Activated gamma-delta T cell treated with anti-CD3 and anti-CD28 coated beads, Interleukin-2, amount 50 U/mL, for 16 hours (primary cell): Measurements from ENCODE around the gene FASTK.
"Not testable (repeated sequence)": the region's sequence is repeated elsewhere in the genome, so short reads cannot be mapped to it uniquely, and the experiment has no call there.

ENCODE experiments used
- DNase-seq: peaks from one replicate; pipeline ENCODE4 v3.0.0-alpha.2; 2020; ENCODE audit warnings: low read depth

The FASTK gene

DNA sequence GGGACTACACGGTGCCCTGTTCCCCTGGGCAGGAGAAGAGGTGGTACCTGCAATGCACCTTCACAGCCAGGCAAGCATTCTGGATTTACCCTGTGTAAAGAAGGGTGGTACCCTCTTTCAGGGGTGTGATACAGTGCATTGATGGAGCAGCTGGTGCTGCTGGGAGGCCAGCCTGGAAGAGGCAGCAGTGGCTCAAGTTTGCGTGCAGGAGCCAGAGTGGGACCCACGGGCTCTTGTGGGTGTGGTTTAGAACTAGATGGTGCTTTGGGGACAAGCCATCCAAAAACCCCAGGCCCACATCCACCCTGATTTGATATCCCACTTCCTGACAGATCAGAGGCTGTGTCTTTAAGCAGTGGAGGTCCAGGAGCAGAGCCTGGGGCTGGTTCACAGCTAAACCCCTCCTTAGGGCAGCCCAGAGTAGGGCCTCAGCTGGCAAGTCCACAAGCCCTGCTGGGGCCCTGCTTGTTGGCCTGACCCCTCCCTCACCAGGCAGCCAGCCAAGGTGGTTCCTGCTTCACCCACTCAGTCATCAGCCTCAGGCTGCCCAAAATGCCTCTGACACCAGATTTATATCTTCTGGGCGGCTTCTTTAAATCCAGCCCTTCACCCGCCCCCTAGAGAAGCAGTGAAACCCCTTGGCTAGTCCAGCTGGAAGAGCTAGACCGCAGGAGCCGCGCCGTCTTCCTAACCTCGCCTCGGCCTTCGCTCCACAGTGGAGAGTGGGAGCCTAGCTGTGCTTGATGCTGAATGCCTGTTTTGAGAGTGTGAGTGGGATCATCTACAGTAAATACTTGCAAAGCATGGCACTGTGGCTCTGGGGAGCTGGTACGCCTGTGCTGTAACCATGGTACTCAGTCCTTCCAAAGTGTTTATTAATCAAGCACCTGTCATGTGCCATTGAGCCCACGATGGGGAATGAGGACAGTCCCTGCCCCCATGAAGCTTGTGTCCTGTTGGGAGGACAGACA, 33.7 kb downstream of the FASTK start:
- no peak for DNase-seq

DNA sequence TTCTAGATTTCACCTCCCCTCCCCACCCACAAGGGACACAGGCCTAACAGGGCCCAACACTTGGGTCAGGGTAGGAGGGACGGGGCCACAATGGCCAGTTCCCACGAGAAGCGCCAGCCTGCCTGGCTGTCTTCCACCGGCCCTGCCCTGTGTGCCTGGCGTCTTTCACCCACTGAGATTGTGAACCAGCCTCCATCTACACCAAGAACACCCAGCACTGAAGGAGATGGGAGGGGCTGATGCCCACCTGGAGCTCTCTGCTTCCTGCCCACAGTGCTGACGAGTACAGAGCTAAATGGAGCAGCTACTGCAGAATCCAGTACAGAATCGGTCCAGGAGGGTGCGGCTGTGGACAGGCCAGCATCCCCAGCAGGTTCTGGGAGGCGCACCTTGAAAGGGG, 34.6 kb downstream of the FASTK start:
- no peak for DNase-seq

DNA sequence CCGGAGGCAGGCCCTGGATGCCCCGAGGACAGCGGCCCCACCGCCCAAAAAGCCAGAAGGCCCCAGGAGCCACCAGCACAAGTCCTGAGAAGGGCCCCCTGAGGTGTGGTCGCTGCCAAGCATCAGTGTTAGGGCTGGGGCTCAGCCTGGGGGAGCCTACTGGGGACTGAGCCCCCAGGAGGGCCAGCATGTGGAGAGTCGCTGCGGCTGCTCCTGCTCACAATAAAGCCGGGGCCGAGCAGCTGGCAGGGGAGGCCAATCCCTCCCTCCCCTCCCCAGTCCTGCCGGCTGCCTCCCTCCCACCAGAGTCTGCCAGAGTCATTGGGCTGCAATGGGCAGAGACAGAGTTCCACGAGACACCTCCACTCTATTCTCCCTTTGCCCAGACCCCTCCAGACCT, 35.3 kb downstream of the FASTK start:
- no peak for DNase-seq

DNA sequence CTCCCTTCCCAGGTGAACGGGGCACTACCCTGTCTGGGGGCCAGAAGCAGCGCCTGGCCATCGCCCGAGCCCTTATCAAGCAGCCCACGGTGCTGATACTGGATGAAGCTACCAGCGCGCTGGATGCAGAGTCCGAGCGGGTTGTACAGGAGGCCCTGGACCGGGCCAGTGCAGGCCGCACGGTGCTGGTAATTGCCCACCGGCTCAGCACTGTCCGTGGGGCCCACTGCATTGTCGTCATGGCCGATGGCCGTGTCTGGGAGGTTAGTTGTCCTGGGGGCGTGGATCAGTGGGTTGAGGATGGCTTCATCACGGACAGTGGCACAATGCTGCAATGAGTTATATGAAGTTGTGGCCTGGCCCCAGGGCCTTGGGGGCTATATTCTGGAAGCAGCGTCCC, 36.6 kb downstream of the FASTK start:
- DNase-seq = no peak

DNA sequence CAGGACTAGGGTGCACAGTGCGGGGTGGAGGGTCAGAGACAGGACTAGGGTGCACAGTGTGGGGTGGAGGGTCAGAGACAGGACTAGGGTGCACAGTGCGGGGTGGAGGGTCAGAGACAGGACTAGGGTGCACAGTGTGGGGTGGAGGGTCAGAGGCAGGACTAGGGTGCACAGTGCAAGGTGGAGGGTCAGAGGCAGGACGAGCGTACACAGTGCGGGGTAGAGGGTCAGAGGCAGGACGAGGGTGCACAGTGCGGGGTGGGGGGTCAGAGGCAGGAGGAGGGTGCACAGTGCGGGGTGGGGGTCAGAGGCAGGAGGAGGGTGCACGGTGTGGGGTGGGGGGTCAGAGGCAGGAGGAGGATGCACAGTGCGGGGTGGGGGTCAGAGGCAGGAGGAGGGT, 37.2 kb downstream of the FASTK start:
- DNase-seq = not testable (repeated sequence)

DNA sequence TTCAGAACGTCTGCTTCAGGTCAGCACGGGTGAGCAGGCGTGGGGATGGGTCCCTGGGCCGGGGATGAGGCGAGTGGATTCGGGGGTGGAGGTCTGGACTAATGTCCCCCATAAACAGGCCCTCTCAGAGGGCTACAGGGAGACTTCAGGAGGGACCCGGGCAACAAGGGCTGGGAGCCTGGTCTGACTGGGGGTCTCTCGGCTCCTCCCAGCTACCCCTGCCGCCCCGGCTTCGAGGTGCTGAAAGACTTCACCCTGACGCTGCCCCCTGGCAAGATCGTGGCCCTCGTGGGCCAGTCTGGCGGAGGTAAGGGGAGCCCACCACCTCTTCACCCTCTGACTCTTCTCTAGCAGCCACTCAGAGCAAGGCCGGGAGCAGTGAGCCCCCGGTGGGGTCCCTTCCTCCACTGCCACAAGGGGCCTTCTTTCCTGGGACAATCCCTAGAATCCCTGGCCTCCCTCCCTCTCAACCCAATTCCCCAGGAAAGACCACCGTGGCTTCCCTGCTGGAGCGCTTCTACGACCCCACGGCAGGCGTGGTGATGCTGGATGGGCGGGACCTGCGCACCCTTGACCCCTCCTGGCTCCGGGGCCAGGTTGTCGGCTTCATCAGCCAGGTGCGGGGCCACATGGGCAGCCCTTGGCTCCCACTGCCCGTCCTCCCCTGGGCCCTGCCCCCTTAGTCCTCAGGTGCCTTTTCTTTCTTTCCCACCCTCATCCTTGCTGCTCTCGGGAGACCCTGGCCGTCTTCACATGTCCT, 39.8 kb downstream of the FASTK start:
- no peak for DNase-seq

DNA sequence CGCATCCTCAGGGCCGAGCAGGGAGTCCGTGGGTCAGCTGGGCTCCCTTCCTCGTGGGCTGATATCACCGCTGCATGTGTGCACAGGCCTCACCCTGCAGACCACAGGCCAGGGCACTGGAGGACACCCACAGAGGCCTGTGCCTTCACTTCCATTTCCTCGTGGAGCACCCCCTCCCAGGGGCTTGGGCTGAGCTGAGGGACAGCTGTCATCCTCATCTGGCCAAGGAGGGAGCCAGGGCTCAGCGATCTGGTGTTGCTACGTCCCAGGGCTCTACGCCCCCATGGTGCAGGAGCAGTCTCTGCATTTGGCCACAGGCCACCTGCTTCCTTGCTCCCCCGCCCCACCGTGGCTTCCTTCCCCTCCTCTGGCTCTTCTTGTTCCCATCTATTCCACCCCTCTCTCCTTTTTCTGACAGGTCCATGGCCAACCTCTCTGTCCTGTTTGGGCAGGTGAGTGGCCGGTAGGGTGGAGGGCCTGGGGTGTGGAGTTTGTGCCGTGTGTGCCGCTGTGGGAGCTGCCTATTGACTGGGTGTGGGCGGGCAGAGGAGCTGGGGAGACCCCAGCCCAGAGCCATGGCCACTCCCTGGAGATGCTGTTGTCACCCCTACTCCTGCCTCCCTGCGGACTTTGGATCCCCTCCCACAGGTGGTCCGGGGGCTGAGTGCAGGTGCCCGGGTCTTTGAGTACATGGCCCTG, 40.6 kb downstream of the FASTK start:
- no peak for DNase-seq

DNA sequence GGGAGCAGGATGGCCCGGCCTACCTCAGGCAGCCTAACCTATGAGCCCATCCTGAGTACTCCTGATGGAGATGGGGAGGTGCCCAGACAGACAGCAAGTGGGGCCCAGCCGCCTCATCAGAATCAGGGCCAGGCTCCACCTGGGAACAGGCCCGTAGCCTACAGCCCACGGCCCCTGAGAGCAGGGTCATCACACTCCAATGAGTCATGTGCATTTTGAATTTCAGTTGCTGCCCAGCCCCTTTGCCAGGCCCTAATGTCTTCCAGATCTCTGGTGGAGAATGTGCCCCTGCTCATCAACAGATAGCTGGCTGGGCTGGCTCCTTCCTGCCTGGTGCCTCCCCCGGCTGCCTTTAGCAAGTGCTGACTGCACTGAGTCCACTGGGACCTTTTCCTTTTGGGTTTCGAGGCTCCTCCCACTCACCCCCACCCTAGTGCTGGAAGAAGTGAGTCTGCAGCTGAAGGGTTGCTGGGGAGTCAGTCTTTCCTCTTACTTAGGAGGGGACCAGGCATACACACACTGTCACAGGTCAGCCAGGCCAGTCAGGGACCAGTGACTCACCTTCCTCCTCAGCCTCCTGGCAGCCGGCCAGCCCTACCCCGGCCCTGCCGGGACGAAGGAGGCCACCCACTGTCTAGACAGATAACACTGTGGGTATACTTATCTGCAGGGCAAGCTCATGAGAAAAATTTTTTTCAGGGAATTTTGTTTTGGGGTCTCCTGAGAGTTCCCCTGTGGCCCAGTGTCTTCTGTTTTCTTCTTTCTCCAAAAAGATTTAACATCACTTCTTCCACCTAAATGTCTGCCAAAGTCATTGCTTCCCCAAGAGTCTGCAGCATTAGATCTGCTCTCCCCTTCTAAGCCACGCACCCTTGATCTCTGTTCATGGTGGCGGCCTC, 41.4 kb downstream of the FASTK start:
- DNase-seq = peak; percentile 46

DNA sequence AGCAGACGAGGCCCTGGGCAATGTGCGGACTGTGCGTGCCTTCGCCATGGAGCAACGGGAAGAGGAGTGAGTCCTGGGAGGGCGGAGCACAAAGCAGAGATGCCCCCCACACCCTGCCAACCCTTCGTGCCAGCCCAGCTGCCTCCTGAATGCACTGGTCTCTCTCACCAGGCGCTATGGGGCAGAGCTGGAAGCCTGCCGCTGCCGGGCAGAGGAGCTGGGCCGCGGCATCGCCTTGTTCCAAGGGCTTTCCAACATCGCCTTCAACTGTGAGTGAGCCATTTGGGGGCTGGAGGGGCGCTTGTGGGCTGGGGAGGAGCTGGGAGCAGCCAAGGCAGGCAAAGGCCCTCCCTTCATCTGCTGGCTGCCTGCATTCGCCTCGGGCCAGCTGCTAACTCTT, 44.7 kb downstream of the FASTK start:
- DNase-seq = no peak

DNA sequence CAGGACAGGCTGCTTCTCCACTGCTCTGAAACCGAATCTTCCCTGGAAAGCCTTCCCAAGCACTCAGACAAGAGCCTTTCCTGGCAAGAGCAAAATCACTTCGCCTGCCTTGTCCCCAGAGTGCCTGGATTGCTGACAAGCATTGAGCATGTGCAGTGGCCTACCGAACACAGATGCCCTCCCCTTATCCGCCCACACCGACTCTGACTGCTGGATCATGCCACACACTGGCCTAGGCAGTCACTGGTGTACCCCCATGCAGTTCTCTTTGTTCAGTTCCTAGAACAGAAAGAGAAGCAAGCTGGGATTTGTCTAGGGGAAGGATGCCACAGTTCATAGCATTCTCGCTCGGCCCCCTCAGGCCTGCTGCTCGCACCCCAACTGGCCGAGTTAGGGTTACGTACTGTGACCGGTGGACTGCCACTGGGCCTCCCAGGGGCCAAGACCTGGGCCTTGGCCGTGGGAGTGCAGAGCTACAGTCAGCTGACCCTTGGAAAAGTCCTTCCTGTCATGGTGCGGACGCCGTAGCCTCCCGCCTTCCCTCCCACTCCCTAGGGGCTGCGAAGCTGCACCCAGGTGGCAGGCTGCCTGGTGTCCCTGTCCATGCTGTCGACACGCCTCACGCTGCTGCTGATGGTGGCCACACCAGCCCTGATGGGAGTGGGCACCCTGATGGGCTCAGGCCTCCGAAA, 45.4 kb downstream of the FASTK start:
- DNase-seq = no peak

DNA sequence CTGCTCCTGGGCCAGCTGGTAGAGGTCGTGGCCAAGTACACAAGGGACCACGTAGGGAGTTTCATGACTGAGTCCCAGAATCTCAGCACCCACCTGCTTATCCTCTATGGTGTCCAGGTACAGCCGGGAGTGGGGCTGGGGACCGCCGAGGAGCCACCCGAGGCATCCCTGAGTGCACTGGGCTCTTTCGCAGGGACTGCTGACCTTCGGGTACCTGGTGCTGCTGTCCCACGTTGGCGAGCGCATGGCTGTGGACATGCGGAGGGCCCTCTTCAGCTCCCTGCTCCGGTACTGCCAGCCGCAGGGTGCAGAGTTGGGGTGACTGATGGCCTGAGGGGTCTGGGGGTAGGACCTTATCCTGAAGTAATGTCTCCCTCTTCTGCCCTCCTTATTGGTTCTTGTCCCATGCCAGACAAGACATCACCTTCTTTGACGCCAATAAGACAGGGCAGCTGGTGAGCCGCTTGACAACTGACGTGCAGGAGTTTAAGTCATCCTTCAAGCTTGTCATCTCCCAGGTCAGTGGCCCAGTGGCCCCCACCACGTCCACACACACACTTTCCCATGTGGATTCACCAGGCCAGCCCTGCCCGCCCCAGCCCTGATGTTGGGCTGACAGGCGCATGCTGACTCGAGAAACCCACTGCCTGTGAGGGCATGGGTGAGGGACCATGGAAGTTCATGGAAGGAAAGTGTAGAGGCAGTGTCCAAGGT, 46.1 kb downstream of the FASTK start:
- no peak for DNase-seq

DNA sequence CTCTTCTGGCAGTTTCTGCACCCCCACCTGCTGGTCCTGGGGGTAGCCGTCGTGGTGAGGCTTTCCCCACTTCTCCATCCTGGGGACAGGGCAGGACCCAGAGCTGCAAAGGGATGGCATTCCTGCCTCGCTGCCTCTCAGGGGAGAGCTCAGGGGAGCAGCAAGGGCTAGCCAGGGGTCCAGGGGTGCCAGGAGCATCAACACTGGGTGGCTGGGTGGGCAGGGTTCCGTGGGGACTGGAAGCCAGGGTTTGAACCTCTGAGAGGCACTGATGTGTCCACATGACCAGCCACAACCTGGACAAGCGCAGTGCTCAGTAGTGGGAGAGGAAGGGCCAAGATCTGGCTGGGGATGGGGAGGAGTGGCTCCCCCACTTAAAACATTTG, 46.8 kb downstream of the FASTK start:
- DNase-seq = no peak

DNA sequence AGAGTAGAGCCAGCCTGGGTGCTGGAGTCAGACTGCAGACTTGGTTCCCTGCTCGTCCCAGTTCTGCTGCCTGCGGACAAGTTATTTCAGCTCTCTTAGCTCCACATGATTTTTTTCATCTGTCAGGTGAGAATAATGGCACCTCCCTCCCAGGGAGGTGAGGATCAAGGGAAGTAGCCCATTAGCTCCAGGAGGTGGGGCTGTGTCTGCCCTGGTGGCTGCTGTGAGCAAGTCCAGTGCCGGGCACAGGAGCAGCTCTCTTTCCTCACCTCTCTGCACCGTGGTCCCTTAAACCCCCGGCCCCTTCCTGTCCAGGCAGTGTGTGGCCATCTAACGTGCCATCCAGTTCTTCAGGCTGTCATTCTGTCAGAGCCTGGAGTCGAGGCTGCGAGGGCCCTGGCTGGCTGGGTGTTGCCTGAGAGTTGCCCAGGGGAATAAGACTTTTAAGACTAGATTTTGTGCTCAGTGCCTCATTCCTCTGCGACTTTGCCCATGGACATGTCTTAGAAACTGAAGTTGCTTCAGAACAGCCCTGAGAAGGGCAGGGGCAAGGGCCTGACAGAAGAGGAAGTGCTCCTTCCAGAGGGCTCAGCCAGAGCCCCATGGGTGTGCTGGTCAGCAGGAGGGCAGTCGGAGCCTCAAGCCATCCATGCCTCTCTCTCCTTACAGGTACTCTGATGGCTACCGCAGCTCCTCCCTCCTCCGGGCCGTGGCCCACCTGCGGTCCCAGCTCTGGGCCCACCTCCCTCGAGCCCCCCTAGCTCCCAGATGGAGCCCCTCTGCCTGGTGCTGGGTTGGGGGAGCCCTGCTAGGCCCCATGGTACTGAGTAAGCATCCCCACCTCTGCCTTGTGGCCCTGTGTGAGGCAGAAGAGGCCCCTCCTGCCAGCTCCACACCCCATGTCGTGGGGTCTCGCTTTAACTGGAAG, 47.4 kb downstream of the FASTK start:
- DNase-seq = no peak

DNA sequence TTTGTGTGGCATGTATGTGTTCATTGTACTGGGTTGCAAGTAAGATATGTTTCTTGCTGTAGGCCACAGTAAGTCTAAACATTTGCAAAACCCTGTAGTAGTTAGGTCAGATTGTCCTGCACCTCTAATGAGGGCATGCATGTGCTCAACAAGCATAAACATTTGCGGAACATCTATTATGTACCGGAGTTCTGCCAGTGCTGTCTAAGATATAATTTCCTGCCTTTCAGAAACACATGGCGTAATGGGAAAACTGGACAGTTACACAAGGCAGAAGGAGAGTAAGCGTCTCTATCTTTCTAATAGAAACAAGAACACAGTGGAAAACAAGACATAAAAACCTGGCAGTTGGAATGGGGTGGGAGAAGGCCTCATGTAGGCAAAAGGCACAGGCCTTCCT, 49.6 kb downstream of the FASTK start:
- no peak for DNase-seq

DNA sequence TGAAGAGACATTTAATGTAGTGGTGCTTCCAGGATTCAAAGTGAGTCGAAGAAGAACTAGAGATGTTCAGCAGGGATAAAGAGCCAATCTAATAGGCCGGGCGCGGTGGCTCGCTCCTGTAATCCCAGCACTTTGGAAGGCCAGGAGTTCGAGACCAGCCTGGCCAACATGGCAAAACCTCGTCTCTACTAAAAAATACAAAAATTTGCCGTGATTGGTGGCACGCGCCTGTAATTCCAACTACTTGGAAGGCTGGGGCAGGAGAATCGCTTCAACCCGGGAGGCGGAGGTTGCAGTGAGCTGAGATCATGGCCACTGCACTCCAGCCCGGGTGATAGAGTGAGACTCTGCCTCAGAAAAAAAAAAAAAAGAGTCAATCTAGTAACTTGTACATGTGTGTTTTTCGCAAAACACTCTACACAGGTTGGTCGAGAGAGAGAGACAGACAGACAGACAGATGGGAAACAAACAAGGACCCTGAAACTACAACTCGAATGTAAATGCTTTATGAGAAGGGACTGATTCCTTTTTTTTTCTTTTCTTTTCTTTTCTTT, 51.6 kb downstream of the FASTK start:
- no peak for DNase-seq

DNA sequence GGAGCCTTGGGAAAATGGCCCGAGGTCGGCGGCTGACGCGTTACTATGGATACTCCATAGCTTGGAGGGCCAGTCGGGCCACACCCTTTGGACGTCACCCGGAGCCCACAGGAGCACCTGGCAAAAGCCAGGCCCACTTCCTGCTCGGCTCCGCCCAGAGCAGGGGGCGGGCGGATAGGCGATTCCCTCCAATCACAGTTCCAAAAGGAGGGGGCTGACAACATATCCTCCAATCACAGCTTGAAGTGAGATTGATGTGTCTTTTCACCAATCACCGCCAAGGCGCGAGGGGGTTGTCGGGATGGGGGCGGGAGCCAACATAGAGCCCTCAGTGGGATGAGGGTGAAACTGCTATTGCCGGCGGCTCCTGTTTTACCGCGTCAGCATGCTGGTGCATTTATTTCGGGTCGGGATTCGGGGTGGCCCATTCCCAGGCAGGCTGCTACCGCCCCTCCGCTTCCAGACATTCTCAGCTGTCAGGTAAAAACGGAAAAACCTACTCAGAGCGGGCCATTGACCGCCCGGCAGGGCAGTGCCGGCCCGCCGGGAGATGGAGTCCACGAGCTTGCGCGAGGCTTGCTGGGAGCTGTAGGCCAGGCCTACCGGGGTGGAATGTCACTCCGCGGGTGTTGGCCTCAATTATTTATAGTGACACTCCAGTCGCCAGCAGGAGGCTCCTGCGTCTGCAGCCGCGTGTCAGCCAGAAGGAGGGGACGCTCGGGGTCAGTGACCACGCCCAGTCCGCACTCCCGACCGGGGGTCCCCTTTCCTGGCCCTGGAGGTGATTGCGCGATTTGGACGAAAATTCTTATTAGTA, 52.3 kb downstream of the FASTK start, which contains the start of gene ABCB8:
TSS of gene ABCB8 (plus strand) at position 320 of the 817 bp plus-strand sequence. CDS start at position 386, 66 bp downstream.
- DNase-seq = peak; percentile 96

DNA sequence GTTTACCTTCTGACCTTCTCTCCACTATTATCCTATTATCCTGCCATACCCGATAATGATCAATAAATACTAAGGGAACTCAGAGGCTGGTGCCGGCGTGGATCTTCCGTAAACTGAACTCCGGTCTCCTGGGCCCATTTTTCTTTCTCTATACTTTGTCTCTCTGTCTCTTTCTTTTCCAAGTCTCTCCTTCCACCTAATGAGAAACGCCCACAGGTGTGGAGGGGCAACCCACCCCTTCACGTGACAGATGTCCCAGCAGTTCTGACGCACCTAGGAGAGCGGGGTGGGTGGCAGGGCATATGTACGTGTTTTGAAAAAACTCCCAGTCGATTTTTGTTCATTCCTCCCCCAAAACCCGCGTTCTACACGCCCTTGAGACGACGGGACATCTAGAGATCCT, 52.9 kb downstream of the FASTK start:
- DNase-seq = not testable (repeated sequence)
